ENCODE results near the gene GSTM3. TPM values are rescaled to one million over a fixed set of nuclear protein-coding genes. Genes with fewer than 3 reads are reported as not detected.
"Not testable (repeated sequence)": the region's sequence is repeated elsewhere in the genome, so short reads cannot be mapped to it uniquely, and the experiment has no call there.

GSTM3 gene
- total and polyA plus RNA-seq, 4 donors: 11.0 to 39.5 (median 22.9) TPM

- no peak for ATAC-seq (ENCODE audit: insufficient read depth, low FRiP score)
- Histone ChIP-seq H3K4me3 (no peak overlapping the region), H3K4me1 (ENCODE audit: control insufficient read depth in 5 of 5, insufficient read depth in 5 of 5, low read length in 5 of 5) (no peaks in the 10 kb centered on the region), H3K27ac (ENCODE audit: low read depth in 1 of 2, low read length in 1 of 2) (no peak overlapping the region), H3K27me3 (ENCODE audit: control insufficient read depth in 3 of 3, insufficient read depth in 3 of 3, low read length in 2 of 3) (no peaks in the 10 kb centered on the region), H3K9ac (ENCODE audit: insufficient read depth in 1 of 2, low read length in 2 of 2) (no peak overlapping the region), H3K36me3 (ENCODE audit: control insufficient read depth in 4 of 4, insufficient read depth in 4 of 4, low read length in 4 of 4) (no peaks in the 10 kb centered on the region), H3K9me3 (ENCODE audit: control insufficient read depth in 4 of 4, insufficient read depth in 3 of 4, low read length in 3 of 4) (peaks cover 0 to 6% (median 0%) of the 10 kb centered on the region in 4 donors)
- no peak for DNase-seq
- TF ChIP-seq CTCF (IDR thresholded peaks at IDR 0.05; ENCODE audit: control extremely low read depth, extremely low read depth): no peak
Measured at GRCh38 chr1:109749221-109749620, 8.4 kb upstream of the GSTM3 start.

DNA sequence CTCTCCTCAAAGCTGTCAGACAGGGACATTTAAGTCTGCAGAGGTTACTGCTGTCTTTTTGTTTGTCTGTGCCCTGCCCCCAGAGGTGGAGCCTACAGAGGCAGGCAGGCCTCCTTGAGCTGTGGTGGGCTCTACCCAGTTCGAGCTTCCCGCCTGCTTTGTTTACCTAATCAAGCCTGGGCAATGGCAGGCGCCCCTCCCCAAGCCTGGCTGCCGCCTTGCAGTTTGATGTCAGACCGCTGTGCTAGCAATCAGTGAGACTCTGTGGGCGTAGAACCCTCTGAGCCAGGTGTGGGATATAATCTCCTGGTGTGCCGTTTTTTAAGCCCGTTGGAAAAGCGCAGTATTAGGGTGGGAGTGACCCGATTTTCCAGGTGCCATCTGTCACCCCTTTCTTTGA, 7.5 kb upstream of the GSTM3 start:
- not testable (repeated sequence) for H3K27me3 ChIP-seq (ENCODE audit: control insufficient read depth in 3 of 3, insufficient read depth in 3 of 3, low read length in 2 of 3); H3K9me3 ChIP-seq (ENCODE audit: control insufficient read depth in 4 of 4, insufficient read depth in 3 of 4, low read length in 3 of 4); H3K4me1 ChIP-seq (ENCODE audit: control insufficient read depth in 5 of 5, insufficient read depth in 5 of 5, low read length in 5 of 5); H3K36me3 ChIP-seq (ENCODE audit: control insufficient read depth in 4 of 4, insufficient read depth in 4 of 4, low read length in 4 of 4); DNase-seq; ATAC-seq (ENCODE audit: insufficient read depth, low FRiP score); H3K9ac ChIP-seq (ENCODE audit: insufficient read depth in 1 of 2, low read length in 2 of 2); H3K4me3 ChIP-seq; H3K27ac ChIP-seq (ENCODE audit: low read depth in 1 of 2, low read length in 1 of 2)
- 93 to 94% methylated on average over 9 to 10 of the region's 10 CpGs for WGBS, 2 donors

DNA sequence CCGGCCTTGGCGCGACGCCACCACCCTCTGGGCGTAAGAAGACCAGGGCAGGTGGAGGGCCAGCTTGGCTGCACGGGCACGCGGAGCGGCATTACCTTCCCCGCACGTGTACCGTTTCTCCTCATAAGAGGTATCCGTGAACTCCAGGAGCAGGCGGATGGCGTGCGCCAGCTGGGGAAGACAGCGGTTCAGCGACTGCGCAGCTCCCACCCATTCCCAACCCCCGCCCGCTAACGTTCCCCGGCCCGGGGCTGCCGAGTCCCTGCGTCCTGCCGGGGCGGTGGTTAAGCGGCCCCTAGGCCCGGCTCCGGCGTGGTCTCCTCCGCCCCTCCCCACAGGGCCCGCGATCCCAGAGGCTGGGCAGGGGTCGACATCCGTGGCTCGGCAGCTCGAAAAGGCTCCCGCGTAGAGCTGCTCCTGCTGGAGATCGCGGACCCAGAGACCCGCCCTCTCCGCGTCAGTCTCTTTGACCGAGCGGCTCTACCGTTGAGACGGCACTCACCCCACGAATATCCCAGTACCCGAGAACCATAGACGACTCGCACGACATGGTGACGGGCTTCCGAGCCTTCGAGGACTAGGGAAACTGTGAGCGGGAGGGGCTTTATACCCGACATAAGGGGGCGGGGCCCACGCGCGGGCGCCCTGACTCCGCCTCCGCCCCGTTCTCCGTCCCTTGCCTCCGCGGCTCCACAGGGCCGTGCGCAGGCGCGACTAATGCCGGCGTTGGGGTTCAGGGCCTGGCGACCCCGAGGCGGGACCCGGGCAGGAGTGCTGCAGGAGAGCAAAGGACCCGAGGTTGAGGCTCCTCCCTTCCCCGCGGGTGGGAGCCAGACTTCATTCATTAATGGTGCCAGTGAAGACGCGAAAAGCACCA, 862 bp downstream of the GSTM3 start:
- peak overlapping the region; percentile 60 for H3K4me3 ChIP-seq
- no peaks in the 10 kb centered on the region for H3K9me3 ChIP-seq (ENCODE audit: control insufficient read depth in 4 of 4, insufficient read depth in 3 of 4, low read length in 3 of 4)
- no peaks in the 10 kb centered on the region for H3K27me3 ChIP-seq (ENCODE audit: control insufficient read depth in 3 of 3, insufficient read depth in 3 of 3, low read length in 2 of 3)
- H3K9ac ChIP-seq (ENCODE audit: insufficient read depth in 1 of 2, low read length in 2 of 2): peak overlapping the region; percentile 26 to 84
- H3K36me3 ChIP-seq (ENCODE audit: control insufficient read depth in 4 of 4, insufficient read depth in 4 of 4, low read length in 4 of 4): peaks cover 2 to 11% (median 6%) of the 10 kb centered on the region in 4 donors
- ATAC-seq (ENCODE audit: insufficient read depth, low FRiP score) (peak; percentile 94), DNase-seq (peak; percentile 86 to 87 (median 86))
- WGBS, 2 donors: 2 to 3% methylated on average over 84 to 86 of the region's 86 CpGs
- H3K27ac ChIP-seq (ENCODE audit: low read depth in 1 of 2, low read length in 1 of 2): peak overlapping the region in 1 of 2 donors; percentile 64
- TF ChIP-seq CTCF (IDR thresholded peaks at IDR 0.05; ENCODE audit: control extremely low read depth, extremely low read depth): no peak
- peaks cover 0 to 7% (median 2%) of the 10 kb centered on the region in 5 donors for H3K4me1 ChIP-seq (ENCODE audit: control insufficient read depth in 5 of 5, insufficient read depth in 5 of 5, low read length in 5 of 5)

DNA sequence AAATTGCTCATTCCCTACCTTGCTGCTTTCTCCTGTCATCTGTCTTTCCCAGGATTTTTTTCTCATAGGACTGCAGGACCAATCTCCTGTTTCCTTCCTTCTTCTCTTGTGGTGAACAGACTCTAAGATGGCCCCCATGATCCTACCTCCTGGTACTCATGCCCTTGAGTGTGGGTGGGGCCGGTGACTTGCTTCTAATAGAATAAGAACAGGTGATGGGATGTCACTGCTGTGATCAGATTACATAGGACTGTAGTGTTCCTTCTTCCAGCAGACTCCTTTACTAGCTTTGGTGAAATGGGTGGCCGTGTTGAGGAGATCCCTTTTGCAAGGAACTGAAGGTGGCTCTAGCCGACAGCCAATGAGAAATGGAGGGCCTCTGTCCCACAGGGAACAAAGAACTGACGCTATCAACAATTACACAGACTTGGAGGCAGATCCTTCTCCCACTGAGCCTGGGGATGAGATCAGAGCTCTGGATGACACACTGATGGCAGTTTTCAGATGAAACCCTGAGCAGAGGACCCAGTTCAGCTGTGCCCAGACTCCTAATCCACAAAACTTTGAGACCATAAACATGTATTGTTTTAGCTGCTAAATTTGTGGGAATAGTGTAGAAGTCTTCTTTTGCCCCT, 7.5 kb downstream of the GSTM3 start:
- Histone ChIP-seq H3K4me1 (ENCODE audit: control insufficient read depth in 5 of 5, insufficient read depth in 5 of 5, low read length in 5 of 5) (no peaks in the 10 kb centered on the region), H3K36me3 (ENCODE audit: control insufficient read depth in 4 of 4, insufficient read depth in 4 of 4, low read length in 4 of 4) (peaks cover 2 to 14% (median 9%) of the 10 kb centered on the region in 4 donors), H3K4me3 (no peak overlapping the region), H3K9ac (ENCODE audit: insufficient read depth in 1 of 2, low read length in 2 of 2) (no peak overlapping the region), H3K27me3 (ENCODE audit: control insufficient read depth in 3 of 3, insufficient read depth in 3 of 3, low read length in 2 of 3) (no peaks in the 10 kb centered on the region), H3K9me3 (ENCODE audit: control insufficient read depth in 4 of 4, insufficient read depth in 3 of 4, low read length in 3 of 4) (no peaks in the 10 kb centered on the region), H3K27ac (ENCODE audit: low read depth in 1 of 2, low read length in 1 of 2) (no peak overlapping the region)
- ATAC-seq (ENCODE audit: insufficient read depth, low FRiP score): no peak
- DNase-seq: no peak
- no peak for TF ChIP-seq CTCF (IDR thresholded peaks at IDR 0.05; ENCODE audit: control extremely low read depth, extremely low read depth)
- WGBS, 2 donors: 89 to 91% methylated on average over 4 of the region's 4 CpGs

Data from lung (tissue), 12 donors.